Embryonic facial prominence (tissue), 1 donor: Measurements from ENCODE around the gene KIAA1210.
"Not testable (repeated sequence)": the region's sequence is repeated elsewhere in the genome, so short reads cannot be mapped to it uniquely, and the experiment has no call there.

Source experiments
- DNase-seq: peaks from one replicate; pipeline ENCODE4 v3.0.0-alpha.2; 2016; ENCODE audit errors: extremely low spot score

Gene KIAA1210

GRCh38 chrX:119036107-119037029 is 91.2 kb downstream of the KIAA1210 start:
- no peak for DNase-seq

GRCh38 chrX:119030990-119031389 is 96.6 kb downstream of the KIAA1210 start:
- DNase-seq: no peak

GRCh38 chrX:119029656-119030055 is 98.0 kb downstream of the KIAA1210 start:
- not testable (repeated sequence) for DNase-seq

GRCh38 chrX:119028733-119029330 is 98.8 kb downstream of the KIAA1210 start:
- no peak for DNase-seq
